Breast epithelium (tissue), 4 donors: Measurements from ENCODE around the gene ESRRA. TPM values are rescaled to one million over a fixed set of nuclear protein-coding genes. Genes with fewer than 3 reads are reported as not detected.

Experiments
- DNase-seq, 2 donors: peaks; one replicate each; pipeline ENCODE4 v3.0.0-alpha.2; 2019; ENCODE audit warnings: low spot score in 2 of 2
- H3K27ac ChIP-seq, 2 donors: fragments of 200-600 bp; sonication (generic) in 1 of 2; one replicate each; pipeline ENCODE4 v1.5.1; 2016 to 2019; ENCODE audit warnings: mild to moderate bottlenecking in 1 of 2
- H3K27me3 ChIP-seq, 2 donors: fragments of 200-600 bp; sonication (generic) in 1 of 2; one replicate each; pipeline versions ENCODE4 v1.5.1 to v1.6.0; 2017 to 2019; ENCODE audit warnings: control low read depth in 1 of 2, mild to moderate bottlenecking in 1 of 2
- H3K36me3 ChIP-seq: fragments of 200-600 bp; one replicate; pipeline ENCODE4 v1.5.1; 2019
- H3K4me1 ChIP-seq, 2 donors: fragments of 200-600 bp; sonication (generic); one replicate each; pipeline ENCODE4 v1.5.1; 2016 to 2019; ENCODE audit warnings: control low read depth in 1 of 2
- H3K4me3 ChIP-seq, 3 donors: fragments of 200-600 bp; sonication (generic); 1 replicate in 2 of 3; 2 replicates in 1 of 3; pipeline ENCODE4 v1.5.1; 2016 to 2019; ENCODE audit warnings: mild to moderate bottlenecking in 3 of 3, moderate library complexity in 2 of 3
- H3K9me3 ChIP-seq, 2 donors: fragments of 200-600 bp; sonication (generic) in 1 of 2; one replicate each; pipeline ENCODE4 v1.5.1; 2016 to 2019; ENCODE audit warnings: control low read depth in 1 of 2
- POLR2AphosphoS5 ChIP-seq, 3 donors: sonication (generic); formaldehyde crosslinking; IDR thresholded peaks; one replicate each; pipeline ENCODE4 v1.6.1; 2017; ENCODE audit warnings: antibody characterized with exemption in 3 of 3
- intact Hi-C: fragments of 100-400 bp; cut with DNase I; formaldehyde crosslinking; loops from one replicate; pipeline ENCODE4 v1.15.1; 2023; ENCODE audit warnings: low total_unique reads
- total RNA-seq, 3 donors: library from RNA; depleted of rRNA; stranded (reverse); fragments of >200 nt; gene quantifications; one replicate each; pipeline ENCODE4 v1.1.0, GENCODE V29; 2016

ESRRA gene
- total RNA-seq, 3 donors from 2014 or later: 38.2 to 43.9 (median 39.5) TPM

DNA sequence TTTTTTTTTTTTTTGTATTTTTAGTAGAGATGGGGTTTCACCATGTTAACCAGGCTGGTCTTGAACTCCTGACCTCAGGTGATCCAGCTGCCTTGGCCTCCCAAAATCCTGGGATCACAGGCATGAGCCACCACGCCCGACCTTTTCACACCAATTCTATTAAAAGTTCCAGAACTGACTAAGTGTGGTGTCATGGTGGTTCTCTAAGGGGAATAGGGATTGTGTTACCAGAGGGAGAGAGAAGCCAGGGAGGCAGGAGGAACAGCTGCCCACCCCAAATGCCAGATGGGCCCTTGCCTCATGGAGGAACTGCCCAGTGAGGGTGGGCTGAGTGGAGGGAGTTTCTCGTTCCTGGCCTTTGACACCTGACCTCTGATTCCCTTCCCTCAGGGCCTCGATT is 59.6 kb downstream of the ESRRA start:
- intact Hi-C loops: no loop called here
- no peaks in the 10 kb centered on the region for H3K36me3 ChIP-seq
- no peak overlapping the region for H3K4me3 ChIP-seq
- no peak for TF ChIP-seq POLR2AphosphoS5 (IDR thresholded peaks at IDR 0.05)
- no peak overlapping the region for H3K27ac ChIP-seq
- no peaks in the 10 kb centered on the region for H3K9me3 ChIP-seq
- DNase-seq: no peak
- H3K4me1 ChIP-seq: no peaks in the 10 kb centered on the region
- no peaks in the 10 kb centered on the region for H3K27me3 ChIP-seq

Other genes starting within 250 kb of the ESRRA start
- 100 to 1,000 TPM in 1 of 3 donors, 10 to 100 TPM in 2; 19.7 to 113 (median 40.3) TPM for gene MACROD1, start 139.4 kb upstream of the ESRRA start, total RNA-seq
- 100 to 1,000 TPM in 2 of 3 donors, 10 to 100 TPM in 1; 88.5 to 114 (median 106) TPM for gene STIP1, start 119.4 kb upstream of the ESRRA start, total RNA-seq
- gene FERMT3, start 98.8 kb upstream of the ESRRA start, total RNA-seq: 10 to 100 TPM; 14.0 to 42.2 (median 17.4) TPM
- 10 to 100 TPM; 42.9 to 54.1 (median 51.1) TPM for gene TRPT1, start 79.3 kb upstream of the ESRRA start, total RNA-seq
- gene NUDT22, start 79.2 kb upstream of the ESRRA start, total RNA-seq: 10 to 100 TPM; 34.2 to 58.0 (median 36.7) TPM
- gene DNAJC4, start 75.0 kb upstream of the ESRRA start, total RNA-seq: 10 to 100 TPM; 23.6 to 33.5 (median 32.6) TPM
- gene VEGFB, start 70.9 kb upstream of the ESRRA start, total RNA-seq: 100 to 1,000 TPM in 1 of 3 donors, 10 to 100 TPM in 2; 45.1 to 223 (median 53.4) TPM
- 10 to 100 TPM; 51.4 to 77.3 (median 54.6) TPM for gene FKBP2, start 64.4 kb upstream of the ESRRA start, total RNA-seq
- 100 to 1,000 TPM in 1 of 3 donors, 10 to 100 TPM in 2; 63.0 to 101 (median 64.7) TPM for gene PPP1R14B, start 58.6 kb upstream of the ESRRA start, total RNA-seq
- gene PLCB3, start 54.0 kb upstream of the ESRRA start, total RNA-seq: 10 to 100 TPM; 15.5 to 20.5 (median 19.0) TPM
- gene BAD, start 20.9 kb upstream of the ESRRA start, total RNA-seq: 100 to 1,000 TPM in 1 of 3 donors, 10 to 100 TPM in 2; 80.3 to 107 (median 87.5) TPM
- gene GPR137, start 19.7 kb upstream of the ESRRA start, total RNA-seq: 10 to 100 TPM in 2 of 3 donors, 1 to 10 TPM in 1; 8.9 to 14.7 (median 11.1) TPM
- gene KCNK4, start 14.2 kb upstream of the ESRRA start, total RNA-seq: 1 to 10 TPM in 1 of 3 donors, not detected in 2; 2.3 TPM
- 1 to 10 TPM in 1 of 3 donors, not detected in 2; 1.8 TPM for gene CATSPERZ, start 5.2 kb upstream of the ESRRA start, total RNA-seq
- 100 to 1,000 TPM; 206 to 266 (median 262) TPM for gene TRMT112, start 12.0 kb downstream of the ESRRA start, total RNA-seq
- gene PRDX5, start 12.6 kb downstream of the ESRRA start, total RNA-seq: 100 to 1,000 TPM; 241 to 327 (median 262) TPM
- 10 to 100 TPM in 1 of 3 donors, 1 to 10 TPM in 2; 3.3 to 10.7 (median 5.9) TPM for gene CCDC88B, start 34.7 kb downstream of the ESRRA start, total RNA-seq
- 10 to 100 TPM; 16.7 to 20.6 (median 19.4) TPM for gene RPS6KA4, start 53.6 kb downstream of the ESRRA start, total RNA-seq